BLaER1 (cell line): ENCODE measurements around the gene GRK7.
"Not testable (repeated sequence)": the region's sequence is repeated elsewhere in the genome, so short reads cannot be mapped to it uniquely, and the experiment has no call there.

ENCODE experiments used
- H3K27ac ChIP-seq: shearing (Covaris generic); formaldehyde crosslinking; 2 replicates; pipeline ENCODE4 v1.8.1; 2022
- H3K27me3 ChIP-seq: shearing (Covaris generic); formaldehyde crosslinking; 2 replicates; pipeline ENCODE4 v1.8.1; 2022
- H3K36me3 ChIP-seq: shearing (Covaris generic); formaldehyde crosslinking; 2 replicates; pipeline ENCODE4 v1.8.1; 2022
- H3K4me1 ChIP-seq: shearing (Covaris generic); formaldehyde crosslinking; 2 replicates; pipeline ENCODE4 v1.8.1; 2022
- H3K4me2 ChIP-seq: shearing (Covaris generic); formaldehyde crosslinking; 2 replicates; pipeline ENCODE4 v1.8.1; 2022
- H3K4me3 ChIP-seq: shearing (Covaris generic); formaldehyde crosslinking; 2 replicates; pipeline ENCODE4 v1.8.1; 2022
- H3K9ac ChIP-seq: shearing (Covaris generic); formaldehyde crosslinking; 2 replicates; pipeline ENCODE4 v1.8.1; 2022
- H3K9me3 ChIP-seq: shearing (Covaris generic); formaldehyde crosslinking; 2 replicates; pipeline ENCODE4 v1.8.1; 2022
- H4K20me1 ChIP-seq: shearing (Covaris generic); formaldehyde crosslinking; 2 replicates; pipeline ENCODE4 v1.8.1; 2022
- Cebpa-rat ChIP-seq: shearing (Covaris generic); IDR thresholded peaks from 2 replicates; pipeline ENCODE4 v1.8.1; 2022

Gene GRK7

DNA sequence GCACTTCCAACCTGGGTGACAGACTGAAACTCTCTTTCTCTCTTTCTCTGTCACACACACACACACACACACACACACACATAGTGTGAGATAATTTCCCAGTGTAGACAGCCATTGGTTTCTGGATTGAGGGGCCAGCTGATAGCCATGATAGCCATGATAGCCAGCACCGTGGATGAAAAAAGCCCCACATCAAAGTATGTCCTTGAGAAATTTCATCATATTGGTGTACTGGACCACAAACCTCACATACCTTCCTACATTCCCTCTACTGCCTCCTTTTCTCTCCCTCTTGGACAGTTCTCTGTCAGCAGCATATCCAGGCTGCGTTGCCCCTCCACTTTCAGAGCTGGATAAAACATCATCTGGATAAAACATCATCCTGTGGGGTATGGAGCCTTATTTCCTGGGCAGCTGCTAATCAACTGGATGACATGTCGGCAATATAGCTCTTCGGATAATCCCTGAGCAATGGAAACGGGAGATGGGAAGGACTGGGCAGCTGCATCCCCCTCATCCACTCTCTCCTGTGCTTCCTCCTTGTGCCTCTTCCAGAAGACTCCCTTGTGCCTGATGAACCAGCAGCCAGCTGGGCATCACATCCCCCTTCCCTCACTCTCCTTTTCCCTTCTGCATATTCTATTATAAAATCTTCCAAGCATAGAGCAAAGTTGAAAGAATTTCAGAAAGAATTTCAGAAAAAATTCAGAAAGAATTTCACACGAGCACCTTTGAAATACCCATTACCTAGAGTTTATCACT, 39.3 kb downstream of the GRK7 start:
- H3K9me3 ChIP-seq: no peaks in the 10 kb centered on the region; the same call in 1 of the 2 replicates
- H3K27me3 ChIP-seq: no peaks in the 10 kb centered on the region
- H3K36me3 ChIP-seq: no peaks in the 10 kb centered on the region
- H3K4me3 ChIP-seq: no peak overlapping the region
- TF ChIP-seq Cebpa-rat: no peak
- H3K9ac ChIP-seq: no peak overlapping the region
- no peak overlapping the region for H3K4me2 ChIP-seq
- no peaks in the 10 kb centered on the region for H4K20me1 ChIP-seq
- peaks cover 19% of the 10 kb centered on the region for H3K4me1 ChIP-seq
- H3K27ac ChIP-seq: no peak overlapping the region

DNA sequence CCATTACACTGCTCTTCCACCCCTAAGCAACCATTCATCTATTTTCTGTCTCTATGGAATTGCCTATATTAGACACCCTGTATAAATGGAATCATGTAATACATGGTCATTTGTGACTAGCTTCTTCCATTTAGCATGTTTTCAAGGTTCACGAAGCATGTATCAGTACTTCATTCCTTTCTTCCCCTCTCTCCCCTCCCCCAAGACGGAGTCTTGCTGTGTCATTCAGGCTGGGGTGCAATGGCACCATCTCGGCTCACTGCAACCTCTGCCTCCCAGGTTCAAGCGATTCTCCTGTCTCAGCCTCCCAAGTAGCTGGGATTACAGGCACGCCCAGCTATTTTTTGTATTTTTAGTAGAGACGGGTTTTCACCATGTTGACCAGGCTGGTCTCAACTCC, 40.3 kb downstream of the GRK7 start:
- not testable (repeated sequence) for H4K20me1 ChIP-seq, H3K9ac ChIP-seq, H3K4me1 ChIP-seq, H3K36me3 ChIP-seq, H3K4me2 ChIP-seq, H3K9me3 ChIP-seq, H3K4me3 ChIP-seq, H3K27me3 ChIP-seq, H3K27ac ChIP-seq

DNA sequence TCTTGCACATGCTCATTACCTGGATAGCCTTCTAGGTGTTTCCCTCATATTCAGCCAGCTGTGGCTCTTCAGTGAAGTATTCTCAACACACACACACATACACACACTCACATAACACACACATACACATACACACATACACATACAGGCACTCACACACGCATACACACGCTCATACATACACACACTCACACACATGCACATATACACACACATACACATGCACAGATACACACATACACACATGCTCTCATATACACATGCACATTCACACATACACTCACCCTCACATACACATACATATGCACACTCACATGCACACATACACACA, 41.2 kb downstream of the GRK7 start:
- Histone ChIP-seq H3K9me3 (no peaks in the 10 kb centered on the region; the same call in 1 of the 2 replicates), H3K4me2 (no peak overlapping the region), H3K27ac (no peak overlapping the region), H3K4me3 (no peak overlapping the region), H3K36me3 (no peaks in the 10 kb centered on the region), H3K9ac (no peak overlapping the region), H3K27me3 (no peaks in the 10 kb centered on the region), H3K4me1 (peaks cover under 1% of the 10 kb centered on the region; the same call in 1 of the 2 replicates), H4K20me1 (no peaks in the 10 kb centered on the region)
- TF ChIP-seq Cebpa-rat: no peak

DNA sequence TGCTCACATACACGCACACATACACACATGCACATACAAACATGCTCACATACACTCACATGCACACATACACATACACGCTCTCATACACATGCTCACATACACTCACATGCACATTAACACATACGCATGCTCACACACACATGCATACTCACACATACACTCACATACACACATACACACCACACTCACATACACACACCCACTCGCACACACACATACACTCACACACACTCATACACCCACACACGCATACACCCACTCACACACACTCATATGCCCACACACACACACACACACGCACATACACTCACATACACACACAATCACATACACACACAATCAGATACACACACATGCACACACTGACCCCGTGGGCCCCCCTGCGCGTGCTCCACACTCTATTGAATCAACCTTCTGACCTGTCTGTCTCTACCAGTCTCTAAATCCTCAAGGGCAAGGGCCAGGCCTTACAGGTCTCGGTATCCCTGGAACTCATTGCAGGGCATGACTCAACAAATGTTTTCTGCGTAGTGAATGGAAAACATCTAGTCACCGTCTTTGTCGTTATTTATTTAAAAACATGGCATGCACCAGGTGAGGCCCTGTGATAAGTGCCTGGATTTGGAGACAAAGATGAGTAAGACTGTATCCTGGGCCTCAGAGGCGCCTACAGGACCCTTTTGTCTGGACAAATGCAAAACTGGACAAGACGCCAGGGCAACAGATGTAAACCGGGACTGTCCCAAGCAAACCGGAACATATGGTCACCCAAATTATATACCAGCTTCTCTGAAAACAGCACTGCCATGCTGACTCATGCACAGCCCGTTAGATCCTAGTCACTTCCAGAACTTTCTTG, 41.8 kb downstream of the GRK7 start:
- Histone ChIP-seq H3K36me3 (no peaks in the 10 kb centered on the region), H3K9ac (no peak overlapping the region), H3K4me1 (no peaks in the 10 kb centered on the region), H4K20me1 (no peaks in the 10 kb centered on the region), H3K27ac (no peak overlapping the region), H3K4me2 (no peak overlapping the region), H3K27me3 (no peaks in the 10 kb centered on the region), H3K4me3 (no peak overlapping the region), H3K9me3 (no peaks in the 10 kb centered on the region; the same call in 1 of the 2 replicates)
- TF ChIP-seq Cebpa-rat: no peak

DNA sequence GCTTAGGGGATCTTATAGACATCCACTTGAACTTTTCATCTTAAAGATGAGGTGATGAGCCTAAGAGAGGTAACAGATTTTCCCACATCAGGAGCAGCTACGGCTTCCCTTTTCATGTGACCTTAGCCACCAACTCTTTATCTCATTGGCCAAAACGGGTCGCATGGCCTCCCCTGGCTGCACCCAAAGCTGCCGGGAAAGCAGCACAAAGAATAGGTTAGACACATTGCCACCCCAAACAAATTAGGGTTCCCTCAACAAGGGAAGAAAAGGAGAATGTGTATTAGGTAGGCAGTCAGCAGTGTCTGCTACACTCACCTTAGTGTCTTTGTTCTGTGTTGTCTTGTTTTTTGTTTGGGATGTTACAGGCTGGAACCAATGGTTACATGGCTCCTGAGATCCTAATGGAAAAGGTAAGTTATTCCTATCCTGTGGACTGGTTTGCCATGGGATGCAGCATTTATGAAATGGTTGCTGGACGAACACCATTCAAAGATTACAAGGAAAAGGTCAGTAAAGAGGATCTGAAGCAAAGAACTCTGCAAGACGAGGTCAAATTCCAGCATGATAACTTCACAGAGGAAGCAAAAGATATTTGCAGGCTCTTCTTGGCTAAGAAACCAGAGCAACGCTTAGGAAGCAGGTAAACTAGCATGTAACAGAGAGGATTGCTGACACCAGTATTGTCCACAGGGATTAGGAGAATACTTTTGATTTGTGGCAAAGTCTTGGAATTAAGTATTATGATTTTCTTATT, 44.2 kb downstream of the GRK7 start:
- Histone ChIP-seq H3K36me3 (no peaks in the 10 kb centered on the region), H3K4me1 (peaks cover 13% of the 10 kb centered on the region), H4K20me1 (no peaks in the 10 kb centered on the region), H3K27ac (no peak overlapping the region), H3K4me3 (no peak overlapping the region), H3K4me2 (no peak overlapping the region), H3K9ac (no peak overlapping the region), H3K9me3 (no peaks in the 10 kb centered on the region), H3K27me3 (no peaks in the 10 kb centered on the region)
- no peak for TF ChIP-seq Cebpa-rat

DNA sequence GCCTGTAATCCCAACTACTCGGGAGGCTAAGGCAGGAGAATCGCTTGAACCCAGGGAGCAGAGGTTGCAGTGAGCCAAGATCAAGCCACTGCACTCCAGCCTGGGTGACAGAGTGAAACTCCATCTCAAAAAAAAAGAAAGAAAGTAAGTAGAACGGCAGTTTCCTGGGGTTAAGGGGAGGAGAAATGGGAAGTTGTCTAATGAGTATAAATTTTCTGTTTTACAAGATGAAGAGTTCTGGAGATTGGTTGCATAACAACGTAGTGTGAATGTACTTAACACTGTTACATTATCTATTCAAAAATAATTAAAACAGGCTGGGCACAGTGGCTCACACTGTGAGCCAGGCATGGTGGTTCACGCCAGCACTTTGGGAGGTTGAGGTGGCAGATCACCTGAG, 45.4 kb downstream of the GRK7 start:
- no peaks in the 10 kb centered on the region for H4K20me1 ChIP-seq
- no peak overlapping the region for H3K9ac ChIP-seq
- H3K36me3 ChIP-seq: no peaks in the 10 kb centered on the region
- no peaks in the 10 kb centered on the region for H3K27me3 ChIP-seq
- no peak overlapping the region for H3K4me3 ChIP-seq
- H3K4me2 ChIP-seq: no peak overlapping the region
- peaks cover 20% of the 10 kb centered on the region for H3K4me1 ChIP-seq
- no peak for TF ChIP-seq Cebpa-rat
- H3K9me3 ChIP-seq: no peaks in the 10 kb centered on the region
- no peak overlapping the region for H3K27ac ChIP-seq

DNA sequence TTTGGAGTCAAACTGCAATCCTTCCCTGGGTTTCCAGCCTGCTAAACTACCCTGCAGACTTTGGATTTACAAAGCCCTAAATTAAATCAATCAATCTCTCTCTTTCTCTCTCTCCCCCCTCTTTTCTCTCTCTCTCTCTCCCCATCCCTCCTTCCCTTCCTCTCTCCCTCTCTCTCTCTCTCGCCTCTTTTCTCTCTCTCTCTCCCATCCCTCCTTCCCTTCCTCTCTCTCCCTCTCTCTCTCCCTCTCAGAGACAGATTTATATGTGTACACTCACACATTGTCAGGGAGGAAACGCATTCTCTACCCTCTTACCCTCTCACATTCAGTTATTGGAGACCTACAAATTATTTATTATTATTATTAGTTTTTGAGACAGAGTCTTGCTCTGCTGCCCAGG, 47.0 kb downstream of the GRK7 start:
- no peak overlapping the region for H3K4me3 ChIP-seq

DNA sequence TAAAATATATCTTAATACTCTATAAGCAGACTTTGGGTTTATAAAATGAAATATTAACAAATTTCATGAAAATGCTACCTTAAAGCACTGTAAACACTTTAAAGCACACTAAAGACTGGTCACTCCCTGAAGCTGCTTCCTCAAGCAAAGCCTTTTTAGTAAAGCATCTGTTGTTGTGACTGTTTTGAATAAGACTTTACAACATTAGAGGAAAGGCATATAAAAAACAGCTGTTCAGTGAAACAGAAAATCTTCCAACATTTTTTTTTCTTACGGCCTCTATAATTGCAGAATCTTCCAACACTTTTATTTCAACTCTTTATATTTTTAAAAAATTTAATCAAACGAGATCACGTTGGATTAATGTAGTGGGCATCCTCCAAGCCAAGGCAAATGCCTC, 48.1 kb downstream of the GRK7 start:
- H3K4me3 ChIP-seq: no peak overlapping the region
- H3K36me3 ChIP-seq: no peaks in the 10 kb centered on the region
- H3K4me2 ChIP-seq: peak overlapping the region; percentile 65
- no peaks in the 10 kb centered on the region for H3K27me3 ChIP-seq
- peaks cover 20% of the 10 kb centered on the region for H3K4me1 ChIP-seq
- no peak overlapping the region for H3K27ac ChIP-seq
- H3K9me3 ChIP-seq: peaks cover 10% of the 10 kb centered on the region; the same call in 1 of the 2 replicates
- no peak overlapping the region for H3K9ac ChIP-seq
- no peaks in the 10 kb centered on the region for H4K20me1 ChIP-seq
- no peak for TF ChIP-seq Cebpa-rat

More for the DNA sequence above, 47.0 kb downstream of the GRK7 start:
- no peaks in the 10 kb centered on the region; the same call in 1 of the 2 replicates for H3K9me3 ChIP-seq
- H3K27ac ChIP-seq: no peak overlapping the region
- H3K4me2 ChIP-seq: no peak overlapping the region
- no peak for TF ChIP-seq Cebpa-rat
- H3K9ac ChIP-seq: no peak overlapping the region
- no peaks in the 10 kb centered on the region for H4K20me1 ChIP-seq
- peaks cover 20% of the 10 kb centered on the region for H3K4me1 ChIP-seq
- no peaks in the 10 kb centered on the region for H3K36me3 ChIP-seq
- H3K27me3 ChIP-seq: no peaks in the 10 kb centered on the region

DNA sequence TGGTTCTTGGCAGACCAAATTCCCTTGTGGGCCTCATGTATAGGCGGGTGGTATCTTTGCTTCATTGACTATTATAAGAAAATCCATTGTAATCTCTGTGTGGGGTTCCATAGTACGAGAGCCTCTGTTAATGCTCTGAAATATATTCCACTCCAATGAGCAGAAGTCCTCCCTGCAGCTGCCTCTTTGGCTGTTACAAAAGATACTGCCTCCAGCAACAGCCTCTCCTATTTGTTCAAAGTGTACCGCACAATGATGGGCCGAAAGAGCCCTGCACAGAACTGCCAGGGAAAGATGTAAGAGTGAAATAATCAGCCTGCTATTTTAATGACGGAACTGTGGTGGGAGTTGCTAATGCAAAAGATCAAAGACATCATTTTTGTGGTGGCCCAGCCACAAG, 48.9 kb downstream of the GRK7 start:
- no peak overlapping the region for H3K27ac ChIP-seq
- H4K20me1 ChIP-seq: no peaks in the 10 kb centered on the region
- no peak overlapping the region for H3K9ac ChIP-seq
- H3K9me3 ChIP-seq: peaks cover 10% of the 10 kb centered on the region; the same call in 1 of the 2 replicates
- H3K4me1 ChIP-seq: peaks cover 20% of the 10 kb centered on the region
- H3K36me3 ChIP-seq: no peaks in the 10 kb centered on the region
- TF ChIP-seq Cebpa-rat: no peak
- no peaks in the 10 kb centered on the region for H3K27me3 ChIP-seq
- H3K4me3 ChIP-seq: no peak overlapping the region
- H3K4me2 ChIP-seq: peak overlapping the region; percentile 65

DNA sequence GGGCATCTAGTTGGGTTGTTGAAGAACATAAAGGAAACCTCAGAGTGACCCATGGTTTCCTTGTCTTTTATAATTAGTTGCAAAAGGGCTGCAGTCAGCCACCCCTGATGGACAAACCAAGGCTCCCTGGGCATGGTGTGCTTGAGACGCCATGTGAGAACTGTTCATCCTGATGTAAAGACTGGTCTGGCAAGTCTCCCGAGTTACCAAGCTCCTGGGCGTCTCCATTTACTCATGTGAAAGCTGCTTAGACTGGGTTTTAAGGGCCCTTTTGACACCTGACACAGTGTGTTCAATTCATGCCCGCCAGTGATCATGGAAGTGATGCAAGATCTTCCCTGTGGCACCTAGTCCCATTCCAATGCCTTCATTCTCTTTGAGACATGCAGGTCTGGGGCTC, 49.4 kb downstream of the GRK7 start:
- Histone ChIP-seq H3K27ac (no peak overlapping the region), H3K4me2 (peak overlapping the region; percentile 65), H3K9me3 (peaks cover 10% of the 10 kb centered on the region; the same call in 1 of the 2 replicates), H3K4me1 (peaks cover 20% of the 10 kb centered on the region), H3K4me3 (no peak overlapping the region), H4K20me1 (no peaks in the 10 kb centered on the region), H3K36me3 (no peaks in the 10 kb centered on the region), H3K27me3 (no peaks in the 10 kb centered on the region), H3K9ac (no peak overlapping the region)
- TF ChIP-seq Cebpa-rat: no peak
